ENCODE measurements around the gene TENM4. TPM values are rescaled to one million over a fixed set of nuclear protein-coding genes. Genes with fewer than 3 reads are reported as not detected.

The TENM4 gene
- total and polyA plus RNA-seq, 4 donors: 0.02 to 0.33 (median 0.14) TPM

- Histone ChIP-seq H3K9ac (ENCODE audit: low read depth in 1 of 2, low read length in 2 of 2) (no peak overlapping the region), H3K4me3 (ENCODE audit: low read depth in 1 of 3, low read length in 3 of 3) (no peak overlapping the region), H3K27me3 (ENCODE audit: control insufficient read depth in 4 of 4, insufficient read depth in 4 of 4, low read length in 3 of 4) (no peaks in the 10 kb centered on the region), H3K36me3 (ENCODE audit: control insufficient read depth in 4 of 4, insufficient read depth in 3 of 4, low read depth in 1 of 4, low read length in 3 of 4) (no peaks in the 10 kb centered on the region), H3K9me3 (ENCODE audit: control insufficient read depth in 4 of 4, low read length in 3 of 4) (no peaks in the 10 kb centered on the region), H3K4me1 (ENCODE audit: control insufficient read depth in 4 of 4, insufficient read depth in 4 of 4, low read length in 3 of 4) (no peaks in the 10 kb centered on the region), H3K27ac (ENCODE audit: low read depth in 1 of 2, low read length in 2 of 2) (no peak overlapping the region)
- 91% methylated on average over 7 of the region's 7 CpGs for WGBS
- DNase-seq (ENCODE audit: low spot score): no peak
- no peak for TF ChIP-seq NR2F2 (IDR thresholded peaks at IDR 0.05)
- TF ChIP-seq FOXA2 (IDR thresholded peaks at IDR 0.05): no peak
- TF ChIP-seq CTCF (IDR thresholded peaks at IDR 0.05; ENCODE audit: low read depth, low read length, missing input control): no peak
- no peak for TF ChIP-seq RXRA (IDR thresholded peaks at IDR 0.05)
- TF ChIP-seq JUND (IDR thresholded peaks at IDR 0.05): no peak
- no peak for TF ChIP-seq HNF4A (conservative IDR thresholded peaks at IDR 0.05)
- TF ChIP-seq TAF1 (conservative IDR thresholded peaks at IDR 0.05): no peak
- TF ChIP-seq GABPA (IDR thresholded peaks at IDR 0.05 in 1 of 2, conservative IDR thresholded peaks at IDR 0.05 in 1 of 2): no peak
- no peak for TF ChIP-seq ATF3 (IDR thresholded peaks at IDR 0.05)
- no peak for TF ChIP-seq HNF4G (IDR thresholded peaks at IDR 0.05)
- TF ChIP-seq RAD21 (IDR thresholded peaks at IDR 0.05): no peak
- no peak for TF ChIP-seq EGR1 (IDR thresholded peaks at IDR 0.05; ENCODE audit: low read depth in 2 of 2)
- TF ChIP-seq, protein P1, sequence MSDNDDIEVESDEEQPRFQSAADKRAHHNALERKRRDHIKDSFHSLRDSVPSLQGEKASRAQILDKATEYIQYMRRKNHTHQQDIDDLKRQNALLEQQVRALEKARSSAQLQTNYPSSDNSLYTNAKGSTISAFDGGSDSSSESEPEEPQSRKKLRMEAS (IDR thresholded peaks at IDR 0.05): no peak
- TF ChIP-seq, protein P2, sequence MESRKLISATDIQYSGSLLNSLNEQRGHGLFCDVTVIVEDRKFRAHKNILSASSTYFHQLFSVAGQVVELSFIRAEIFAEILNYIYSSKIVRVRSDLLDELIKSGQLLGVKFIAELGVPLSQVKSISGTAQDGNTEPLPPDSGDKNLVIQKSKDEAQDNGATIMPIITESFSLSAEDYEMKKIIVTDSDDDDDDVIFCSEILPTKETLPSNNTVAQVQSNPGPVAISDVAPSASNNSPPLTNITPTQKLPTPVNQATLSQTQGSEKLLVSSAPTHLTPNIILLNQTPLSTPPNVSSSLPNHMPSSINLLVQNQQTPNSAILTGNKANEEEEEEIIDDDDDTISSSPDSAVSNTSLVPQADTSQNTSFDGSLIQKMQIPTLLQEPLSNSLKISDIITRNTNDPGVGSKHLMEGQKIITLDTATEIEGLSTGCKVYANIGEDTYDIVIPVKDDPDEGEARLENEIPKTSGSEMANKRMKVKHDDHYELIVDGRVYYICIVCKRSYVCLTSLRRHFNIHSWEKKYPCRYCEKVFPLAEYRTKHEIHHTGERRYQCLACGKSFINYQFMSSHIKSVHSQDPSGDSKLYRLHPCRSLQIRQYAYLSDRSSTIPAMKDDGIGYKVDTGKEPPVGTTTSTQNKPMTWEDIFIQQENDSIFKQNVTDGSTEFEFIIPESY (IDR thresholded peaks at IDR 0.05): no peak
Observed at GRCh38 chr11:79081471-79082031, 359.3 kb downstream of the TENM4 start.

- H3K27ac ChIP-seq (ENCODE audit: low read depth in 1 of 2, low read length in 2 of 2): no peak overlapping the region
- DNase-seq (ENCODE audit: low spot score): no peak
- no peaks in the 10 kb centered on the region for H3K4me1 ChIP-seq (ENCODE audit: control insufficient read depth in 4 of 4, insufficient read depth in 4 of 4, low read length in 3 of 4)
- H3K27me3 ChIP-seq (ENCODE audit: control insufficient read depth in 4 of 4, insufficient read depth in 4 of 4, low read length in 3 of 4): no peaks in the 10 kb centered on the region
- no peaks in the 10 kb centered on the region for H3K36me3 ChIP-seq (ENCODE audit: control insufficient read depth in 4 of 4, insufficient read depth in 3 of 4, low read depth in 1 of 4, low read length in 3 of 4)
- no peak for TF ChIP-seq RAD21 (IDR thresholded peaks at IDR 0.05)
- TF ChIP-seq FOXA1 (IDR thresholded peaks at IDR 0.05): no peak
- no peak for TF ChIP-seq ATF3 (IDR thresholded peaks at IDR 0.05)
- no peak for TF ChIP-seq CTCF (IDR thresholded peaks at IDR 0.05; ENCODE audit: low read depth, low read length, missing input control)
- no peak for TF ChIP-seq REST (IDR thresholded peaks at IDR 0.05)
- TF ChIP-seq HNF4G (IDR thresholded peaks at IDR 0.05): no peak
- TF ChIP-seq GABPA (IDR thresholded peaks at IDR 0.05 in 1 of 2, conservative IDR thresholded peaks at IDR 0.05 in 1 of 2): no peak
- TF ChIP-seq JUND (IDR thresholded peaks at IDR 0.05): no peak
- TF ChIP-seq, protein P2 (IDR thresholded peaks at IDR 0.05): no peak
- TF ChIP-seq TAF1 (conservative IDR thresholded peaks at IDR 0.05): no peak
- TF ChIP-seq, protein P1 (IDR thresholded peaks at IDR 0.05): no peak
- TF ChIP-seq YY1 (IDR thresholded peaks at IDR 0.05): no peak
- no peak for TF ChIP-seq HNF4A (conservative IDR thresholded peaks at IDR 0.05)
- TF ChIP-seq NR2F2 (IDR thresholded peaks at IDR 0.05): no peak
- TF ChIP-seq EGR1 (IDR thresholded peaks at IDR 0.05; ENCODE audit: low read depth in 2 of 2): no peak
- no peak for TF ChIP-seq RXRA (IDR thresholded peaks at IDR 0.05)
- no peaks in the 10 kb centered on the region for H3K9me3 ChIP-seq (ENCODE audit: control insufficient read depth in 4 of 4, low read length in 3 of 4)
- no peak overlapping the region for H3K9ac ChIP-seq (ENCODE audit: low read depth in 1 of 2, low read length in 2 of 2)
- H3K4me3 ChIP-seq (ENCODE audit: low read depth in 1 of 3, low read length in 3 of 3): no peak overlapping the region
Observed at GRCh38 chr11:79080551-79080950, 360.3 kb downstream of the TENM4 start.
